Astrocyte (in vitro differentiated cells and primary cell): Measurements from ENCODE around the gene ATP13A4. TPM values are rescaled to one million over a fixed set of nuclear protein-coding genes. Genes with fewer than 3 reads are reported as not detected.

Source experiments
- DNase-seq: peaks from one replicate; pipeline ENCODE4 v3.0.0-alpha.2; 2010; ENCODE audit warnings: low read depth
- FAIRE-seq: peaks from 2 replicates; lab custom pipeline; 2011; peaks lifted over from hg19 to GRCh38; lab: Jason Lieb, UNC
- H2AFZ ChIP-seq: 2 replicates; pipeline ENCODE4 v1.6.0; 2012; ENCODE audit warnings: low read depth, low read length, inconsistent platforms
- H3K27ac ChIP-seq: 2 replicates; pipeline ENCODE4 v1.5.1; 2011; ENCODE audit warnings: low read depth, low read length, inconsistent platforms
- H3K27me3 ChIP-seq: 2 replicates; pipeline ENCODE4 v1.6.0; 2011; ENCODE audit warnings: low read length, inconsistent platforms; ENCODE audit not compliant: insufficient read depth
- H3K36me3 ChIP-seq: 2 replicates; pipeline ENCODE4 v1.5.1; 2011; ENCODE audit warnings: low read length, inconsistent platforms; ENCODE audit not compliant: insufficient read depth
- H3K4me1 ChIP-seq: 2 replicates; pipeline ENCODE4 v1.5.1; 2011; ENCODE audit warnings: low read length, inconsistent platforms; ENCODE audit not compliant: insufficient read depth
- H3K4me2 ChIP-seq: 2 replicates; pipeline ENCODE4 v1.6.0; 2012; ENCODE audit warnings: low read length, inconsistent platforms
- H3K4me3 ChIP-seq: 2 replicates; pipeline ENCODE4 v1.5.1; 2011; ENCODE audit warnings: low read depth, mild to moderate bottlenecking, low read length, inconsistent platforms; ENCODE audit not compliant: insufficient read depth
- H3K79me2 ChIP-seq: 2 replicates; pipeline ENCODE4 v1.6.0; 2012; ENCODE audit warnings: mild to moderate bottlenecking, low read length, inconsistent platforms; ENCODE audit not compliant: insufficient read depth
- H3K9ac ChIP-seq: 2 replicates; pipeline ENCODE4 v1.6.0; 2012; ENCODE audit warnings: mild to moderate bottlenecking, low read length, inconsistent platforms
- H3K9me3 ChIP-seq: 2 replicates; pipeline ENCODE4 v1.5.1; 2012; ENCODE audit warnings: low read depth, mild to moderate bottlenecking, low read length, inconsistent platforms; ENCODE audit not compliant: insufficient read depth
- H4K20me1 ChIP-seq: 2 replicates; pipeline ENCODE4 v1.6.0; 2012; ENCODE audit warnings: low read length, inconsistent platforms; ENCODE audit not compliant: insufficient read depth
- H3K27ac Mint-ChIP-seq: one replicate; pipeline ENCODE4 v1.8.0; 2021; ENCODE audit warnings: mild to moderate bottlenecking, mixed read lengths; ENCODE audit not compliant: unreplicated experiment
- H3K27me3 Mint-ChIP-seq: one replicate; pipeline ENCODE4 v1.8.0; 2021; ENCODE audit warnings: low read depth, mixed read lengths; ENCODE audit not compliant: unreplicated experiment
- H3K36me3 Mint-ChIP-seq: one replicate; pipeline ENCODE4 v1.8.0; 2021; ENCODE audit warnings: low read depth, mixed read lengths; ENCODE audit not compliant: unreplicated experiment
- H3K4me1 Mint-ChIP-seq: one replicate; pipeline ENCODE4 v1.8.0; 2021; ENCODE audit warnings: low read depth, mixed read lengths; ENCODE audit not compliant: unreplicated experiment
- H3K4me3 Mint-ChIP-seq: one replicate; pipeline ENCODE4 v1.8.0; 2021; ENCODE audit warnings: mild to moderate bottlenecking, moderate library complexity, mixed read lengths; ENCODE audit not compliant: unreplicated experiment
- H3K9me3 Mint-ChIP-seq: one replicate; pipeline ENCODE4 v1.8.0; 2021; ENCODE audit warnings: mild to moderate bottlenecking, mixed read lengths; ENCODE audit not compliant: unreplicated experiment
- EZH2 ChIP-seq: IDR thresholded peaks from 2 replicates; pipeline ENCODE4 v1.6.1; 2012; ENCODE audit warnings: mild to moderate bottlenecking, low read length, inconsistent platforms; ENCODE audit not compliant: insufficient read depth
- total RNA-seq: library from RNA; stranded (reverse); gene quantifications from 2 replicates; pipeline ENCODE4 v1.2.1, GENCODE V29; 2021
- TF ChIP-seq, protein P1 (sequence below): IDR thresholded peaks from 2 replicates; pipeline ENCODE4 v1.5.1; 2011; ENCODE audit warnings: low read depth, mild to moderate bottlenecking, inconsistent platforms, low read length, moderate library complexity; ENCODE audit not compliant: insufficient read depth

The ATP13A4 gene
- total RNA-seq, 1 donor from 2014 or later = 0.34 TPM

- no peaks in the 10 kb centered on the region for H3K36me3 Mint-ChIP-seq
- Histone ChIP-seq H3K4me1 (no peaks in the 10 kb centered on the region), H3K4me3 (no peak overlapping the region), H3K27ac (no peak overlapping the region), H3K27me3 (no peaks in the 10 kb centered on the region), H3K36me3 (no peaks in the 10 kb centered on the region), H2AFZ (no peak overlapping the region), H4K20me1 (no peaks in the 10 kb centered on the region), H3K9ac (no peak overlapping the region), H3K4me2 (no peak overlapping the region), H3K79me2 (no peaks in the 10 kb centered on the region), H3K9me3 (no peaks in the 10 kb centered on the region)
- peaks cover 4% of the 10 kb centered on the region for H3K27me3 Mint-ChIP-seq
- no peak for TF ChIP-seq EZH2
- TF ChIP-seq, protein P1, sequence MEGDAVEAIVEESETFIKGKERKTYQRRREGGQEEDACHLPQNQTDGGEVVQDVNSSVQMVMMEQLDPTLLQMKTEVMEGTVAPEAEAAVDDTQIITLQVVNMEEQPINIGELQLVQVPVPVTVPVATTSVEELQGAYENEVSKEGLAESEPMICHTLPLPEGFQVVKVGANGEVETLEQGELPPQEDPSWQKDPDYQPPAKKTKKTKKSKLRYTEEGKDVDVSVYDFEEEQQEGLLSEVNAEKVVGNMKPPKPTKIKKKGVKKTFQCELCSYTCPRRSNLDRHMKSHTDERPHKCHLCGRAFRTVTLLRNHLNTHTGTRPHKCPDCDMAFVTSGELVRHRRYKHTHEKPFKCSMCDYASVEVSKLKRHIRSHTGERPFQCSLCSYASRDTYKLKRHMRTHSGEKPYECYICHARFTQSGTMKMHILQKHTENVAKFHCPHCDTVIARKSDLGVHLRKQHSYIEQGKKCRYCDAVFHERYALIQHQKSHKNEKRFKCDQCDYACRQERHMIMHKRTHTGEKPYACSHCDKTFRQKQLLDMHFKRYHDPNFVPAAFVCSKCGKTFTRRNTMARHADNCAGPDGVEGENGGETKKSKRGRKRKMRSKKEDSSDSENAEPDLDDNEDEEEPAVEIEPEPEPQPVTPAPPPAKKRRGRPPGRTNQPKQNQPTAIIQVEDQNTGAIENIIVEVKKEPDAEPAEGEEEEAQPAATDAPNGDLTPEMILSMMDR = no peak
- H3K27ac Mint-ChIP-seq = no peak overlapping the region
- H3K4me3 Mint-ChIP-seq = no peak overlapping the region
- FAIRE-seq (no peak), DNase-seq (no peak)
- no peaks in the 10 kb centered on the region for H3K9me3 Mint-ChIP-seq
- no peaks in the 10 kb centered on the region for H3K4me1 Mint-ChIP-seq
Measured at GRCh38 chr3:193439423-193439822, 115.3 kb downstream of the ATP13A4 start.

DNA sequence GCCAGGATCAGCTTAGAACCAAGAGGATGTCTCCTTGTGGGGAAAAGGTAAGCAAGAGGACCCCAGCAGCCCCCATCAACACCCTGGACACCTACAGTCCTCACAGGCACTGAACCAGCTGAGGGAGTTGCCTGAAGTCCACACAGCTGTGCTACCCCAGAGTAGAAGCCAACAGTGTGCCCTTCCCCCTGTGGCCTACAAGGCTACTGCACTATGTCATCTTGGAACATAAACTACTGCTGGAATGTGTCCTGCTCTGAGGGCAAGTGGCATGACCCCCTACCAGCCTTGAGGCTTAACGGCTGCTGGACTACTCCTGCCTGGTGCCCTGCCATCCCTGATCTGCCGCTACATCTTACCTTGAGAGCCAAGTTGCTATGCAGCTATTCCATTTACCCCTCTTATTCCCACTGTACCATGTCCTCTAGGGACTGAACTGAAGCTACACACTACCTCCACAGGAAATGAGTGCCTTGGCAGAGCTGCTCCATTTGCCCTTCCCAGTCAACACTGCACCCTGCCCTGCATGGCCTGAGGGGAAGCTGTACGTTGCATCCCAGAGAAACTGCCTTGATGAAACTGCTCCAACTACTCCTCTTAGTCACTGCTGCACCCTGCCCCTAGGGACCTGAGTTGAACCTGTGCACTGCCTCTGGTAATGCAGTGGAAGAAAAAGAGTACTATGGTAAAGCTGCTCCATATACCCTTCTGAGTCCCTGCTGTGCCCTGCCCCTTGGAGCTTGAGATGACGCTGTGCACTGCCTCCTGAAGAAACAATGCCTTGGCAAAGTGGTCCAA is 135.9 kb downstream of the ATP13A4 start:
- Histone ChIP-seq H3K79me2 (no peaks in the 10 kb centered on the region), H3K4me1 (no peaks in the 10 kb centered on the region), H3K27me3 (no peaks in the 10 kb centered on the region), H3K36me3 (no peaks in the 10 kb centered on the region), H3K27ac (no peak overlapping the region), H3K4me2 (no peak overlapping the region), H2AFZ (no peak overlapping the region), H4K20me1 (no peaks in the 10 kb centered on the region), H3K9me3 (peaks cover 11% of the 10 kb centered on the region), H3K4me3 (no peak overlapping the region), H3K9ac (no peak overlapping the region)
- no peak for TF ChIP-seq EZH2
- TF ChIP-seq, protein P1 = no peak
- no peaks in the 10 kb centered on the region for H3K36me3 Mint-ChIP-seq
- no peak overlapping the region for H3K27ac Mint-ChIP-seq
- no peak overlapping the region for H3K4me3 Mint-ChIP-seq
- H3K27me3 Mint-ChIP-seq = no peaks in the 10 kb centered on the region
- DNase-seq (no peak), FAIRE-seq (no peak)
- no peaks in the 10 kb centered on the region for H3K4me1 Mint-ChIP-seq
- peaks cover 13% of the 10 kb centered on the region for H3K9me3 Mint-ChIP-seq

DNA sequence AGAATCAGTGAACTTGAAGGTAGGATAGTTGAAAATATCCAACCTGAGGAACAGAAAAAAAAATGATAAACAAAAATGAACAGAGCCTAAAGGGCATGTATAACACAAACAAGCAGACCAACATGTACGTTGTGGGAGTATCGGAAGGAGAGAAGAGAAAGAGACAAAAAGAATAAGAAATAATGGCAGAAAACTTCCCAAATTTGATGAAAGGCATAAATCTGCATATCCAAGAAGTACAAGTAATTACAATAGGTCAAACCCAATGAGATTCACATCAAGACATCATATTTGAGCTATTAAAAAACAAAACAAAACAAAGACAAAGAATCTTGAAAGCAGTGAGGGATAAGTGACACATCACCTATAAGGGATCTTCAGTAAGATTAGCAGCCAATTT is 138.1 kb downstream of the ATP13A4 start:
- Histone ChIP-seq H4K20me1 (no peaks in the 10 kb centered on the region), H3K79me2 (no peaks in the 10 kb centered on the region), H3K4me3 (no peak overlapping the region), H3K4me2 (no peak overlapping the region), H3K9ac (no peak overlapping the region), H3K36me3 (no peaks in the 10 kb centered on the region), H3K27ac (no peak overlapping the region), H3K4me1 (no peaks in the 10 kb centered on the region), H3K27me3 (no peaks in the 10 kb centered on the region), H2AFZ (no peak overlapping the region), H3K9me3 (peaks cover 11% of the 10 kb centered on the region)
- H3K27ac Mint-ChIP-seq = no peak overlapping the region
- DNase-seq (no peak), FAIRE-seq (no peak)
- H3K9me3 Mint-ChIP-seq = peaks cover 14% of the 10 kb centered on the region
- H3K27me3 Mint-ChIP-seq = no peaks in the 10 kb centered on the region
- TF ChIP-seq EZH2 = no peak
- TF ChIP-seq, protein P1 = no peak
- H3K4me3 Mint-ChIP-seq = no peak overlapping the region
- no peaks in the 10 kb centered on the region for H3K36me3 Mint-ChIP-seq
- H3K4me1 Mint-ChIP-seq = no peaks in the 10 kb centered on the region
